ENCODE data around the gene SLC2A8. TPM values are rescaled to one million over a fixed set of nuclear protein-coding genes. Genes with fewer than 3 reads are reported as not detected.
A peak's percentile ranks its signal among the peaks of the same experiment; 100 is the strongest.

Gene SLC2A8
- total RNA-seq, 1 donor = 14.5 TPM

DNA sequence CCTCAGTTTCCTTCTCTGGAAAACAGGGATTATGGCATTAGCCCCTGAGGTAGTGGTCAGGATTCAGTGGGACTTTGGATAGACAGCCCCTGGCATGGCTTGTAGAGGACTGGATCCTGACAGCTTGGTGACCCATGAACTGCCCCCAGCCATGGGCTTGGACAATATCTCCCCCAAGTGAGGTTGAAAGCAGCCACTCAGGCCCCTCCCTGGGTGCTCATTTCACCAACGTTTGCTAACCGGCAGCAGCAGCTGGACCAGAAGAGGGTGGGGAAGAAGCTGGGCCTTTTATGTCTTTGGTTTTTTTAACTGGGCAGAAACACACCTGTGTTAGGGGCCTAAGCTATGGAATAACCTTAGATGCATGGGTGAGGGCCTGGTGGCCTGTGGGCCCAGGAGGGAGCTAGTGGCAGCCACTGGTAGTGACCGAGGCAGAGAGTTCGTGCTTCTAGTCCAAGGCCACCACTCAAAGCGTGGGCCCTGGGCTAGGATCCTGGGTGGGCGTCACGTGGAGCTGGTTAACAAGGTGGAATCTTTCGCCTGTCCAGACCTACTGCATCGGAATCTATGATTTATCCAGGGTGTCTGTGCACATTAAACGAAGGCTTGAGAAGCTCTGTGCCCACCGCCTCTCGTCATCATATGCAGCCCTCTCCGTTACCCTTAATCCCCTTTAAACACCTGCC lies 1.9 kb downstream of the SLC2A8 start:
- no peak for DNase-seq (ENCODE audit: low read depth in 2 of 3, low spot score in 2 of 3)

DNA sequence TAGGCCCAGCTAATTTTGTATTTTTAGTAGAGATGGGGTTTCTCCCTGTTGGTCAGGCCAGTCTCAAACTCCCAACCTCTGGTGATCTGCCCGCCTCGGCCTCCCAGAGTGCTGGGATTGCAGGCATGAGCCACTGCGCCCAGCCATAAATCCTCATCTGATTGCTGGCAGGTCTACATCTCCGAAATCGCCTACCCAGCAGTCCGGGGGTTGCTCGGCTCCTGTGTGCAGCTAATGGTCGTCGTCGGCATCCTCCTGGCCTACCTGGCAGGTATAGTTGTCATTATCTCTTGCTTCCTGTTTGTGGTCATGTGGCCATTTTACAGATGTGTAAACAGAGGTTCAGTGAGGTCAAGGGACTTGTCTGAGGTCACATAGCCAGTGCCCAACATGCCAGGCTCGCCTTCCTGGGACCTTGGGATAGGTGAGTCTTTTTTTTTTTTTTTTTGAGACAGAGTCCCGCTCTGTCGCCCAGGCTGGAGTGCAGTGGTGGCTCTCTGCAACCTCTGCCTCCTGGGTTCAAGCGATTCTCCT lies 2.8 kb downstream of the SLC2A8 start:
- no peak for DNase-seq (ENCODE audit: low read depth in 2 of 3, low spot score in 2 of 3)

DNA sequence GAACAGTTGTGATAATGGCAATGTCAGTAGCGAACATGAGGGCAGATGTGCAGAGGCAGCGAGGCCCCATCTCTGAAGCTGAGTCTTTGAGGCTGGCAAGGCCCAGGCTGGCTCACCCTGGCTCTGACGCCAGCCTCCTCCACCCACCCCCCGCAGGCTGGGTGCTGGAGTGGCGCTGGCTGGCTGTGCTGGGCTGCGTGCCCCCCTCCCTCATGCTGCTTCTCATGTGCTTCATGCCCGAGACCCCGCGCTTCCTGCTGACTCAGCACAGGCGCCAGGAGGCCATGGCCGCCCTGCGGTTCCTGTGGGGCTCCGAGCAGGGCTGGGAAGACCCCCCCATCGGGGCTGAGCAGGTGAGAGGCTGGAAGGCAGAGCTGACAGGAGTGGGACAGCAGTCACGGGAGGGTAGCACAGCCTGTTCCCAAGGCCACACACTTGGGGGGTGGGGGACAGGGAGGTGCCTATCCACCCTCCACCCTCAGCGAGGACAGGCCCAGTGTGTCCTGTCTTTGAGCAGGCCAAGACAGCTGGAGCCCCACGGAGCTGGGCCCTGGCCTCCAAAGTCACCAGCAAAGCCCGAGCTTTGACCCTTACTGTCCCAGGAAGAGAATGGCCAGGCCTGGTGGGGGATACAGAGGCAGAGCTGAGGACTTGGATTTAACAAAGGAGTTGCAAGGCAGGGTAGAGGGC lies 5.6 kb downstream of the SLC2A8 start:
- DNase-seq (ENCODE audit: low read depth in 2 of 3, low spot score in 2 of 3) = peak in 1 of 3 donors; percentile 29

DNA sequence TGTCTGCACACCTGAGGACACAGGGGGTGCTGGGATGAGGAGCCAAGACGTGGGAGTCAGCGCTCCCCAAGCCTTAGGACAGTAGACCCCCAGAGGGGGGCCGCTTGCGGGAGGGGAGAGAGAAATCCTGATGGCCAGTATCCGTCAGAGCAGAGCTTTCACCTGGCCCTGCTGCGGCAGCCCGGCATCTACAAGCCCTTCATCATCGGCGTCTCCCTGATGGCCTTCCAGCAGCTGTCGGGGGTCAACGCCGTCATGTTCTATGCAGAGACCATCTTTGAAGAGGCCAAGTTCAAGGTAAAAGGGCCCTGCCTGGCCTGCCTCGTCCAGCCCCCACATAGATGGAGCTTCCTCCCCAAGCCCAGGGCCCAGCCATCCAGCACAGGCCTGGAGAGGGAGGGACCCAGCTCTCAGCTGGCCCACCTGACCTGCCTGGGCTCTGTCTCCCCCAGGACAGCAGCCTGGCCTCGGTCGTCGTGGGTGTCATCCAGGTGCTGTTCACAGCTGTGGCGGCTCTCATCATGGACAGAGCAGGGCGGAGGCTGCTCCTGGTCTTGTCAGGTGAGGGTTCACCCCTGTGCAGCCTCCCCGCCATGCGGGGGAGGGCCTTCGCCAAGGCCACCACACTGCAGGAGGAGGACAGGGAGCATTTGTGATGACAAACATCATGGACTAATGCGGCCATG lies 6.7 kb downstream of the SLC2A8 start:
- no peak for DNase-seq (ENCODE audit: low read depth in 2 of 3, low spot score in 2 of 3)

DNA sequence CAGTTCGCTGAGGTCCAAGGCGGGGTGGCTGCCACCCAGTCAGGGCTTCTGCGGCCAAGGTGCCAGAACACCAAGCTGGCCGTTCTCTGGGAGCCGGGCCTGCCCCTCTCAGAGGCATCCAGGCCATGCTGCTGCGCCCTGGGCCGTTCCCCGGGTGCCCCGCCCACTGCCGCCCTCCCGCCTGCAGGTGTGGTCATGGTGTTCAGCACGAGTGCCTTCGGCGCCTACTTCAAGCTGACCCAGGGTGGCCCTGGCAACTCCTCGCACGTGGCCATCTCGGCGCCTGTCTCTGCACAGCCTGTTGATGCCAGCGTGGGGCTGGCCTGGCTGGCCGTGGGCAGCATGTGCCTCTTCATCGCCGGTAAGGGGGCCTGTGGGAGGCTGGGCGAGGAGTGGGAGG lies 7.7 kb downstream of the SLC2A8 start:
- DNase-seq (ENCODE audit: low read depth in 2 of 3, low spot score in 2 of 3) = no peak

DNA sequence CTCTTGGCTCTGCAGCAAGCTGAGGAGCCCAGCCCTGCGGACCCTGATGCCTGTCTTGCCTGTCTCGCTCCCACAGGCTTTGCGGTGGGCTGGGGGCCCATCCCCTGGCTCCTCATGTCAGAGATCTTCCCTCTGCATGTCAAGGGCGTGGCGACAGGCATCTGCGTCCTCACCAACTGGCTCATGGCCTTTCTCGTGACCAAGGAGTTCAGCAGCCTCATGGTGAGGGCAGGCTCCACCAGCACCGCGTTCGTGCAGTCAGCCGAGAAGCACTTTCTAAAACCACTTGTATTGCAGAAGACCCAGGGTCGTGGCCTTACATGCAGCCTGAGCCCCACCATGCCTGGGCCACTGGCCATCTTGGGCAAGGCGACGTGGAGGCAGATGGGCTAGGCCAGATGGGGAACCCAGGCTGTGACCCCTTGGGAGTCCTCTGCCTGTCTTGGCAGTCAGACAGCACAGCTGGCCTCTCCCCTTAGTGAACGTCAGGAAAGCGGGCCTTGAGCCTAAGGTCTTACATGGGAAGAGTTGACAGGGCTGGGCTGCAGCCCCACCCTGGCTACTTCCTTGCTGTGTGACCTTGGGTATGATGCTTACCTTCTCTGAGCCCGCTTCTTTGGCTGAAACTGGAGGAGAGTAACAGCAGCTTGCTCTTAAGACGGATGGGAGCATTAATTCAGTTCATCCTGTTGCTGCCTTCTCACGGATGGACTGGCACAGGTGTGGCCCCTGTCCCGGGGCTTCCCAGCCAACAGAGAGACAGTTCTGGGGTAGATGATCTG lies 8.6 kb downstream of the SLC2A8 start:
- DNase-seq (ENCODE audit: low read depth in 2 of 3, low spot score in 2 of 3) = no peak

DNA sequence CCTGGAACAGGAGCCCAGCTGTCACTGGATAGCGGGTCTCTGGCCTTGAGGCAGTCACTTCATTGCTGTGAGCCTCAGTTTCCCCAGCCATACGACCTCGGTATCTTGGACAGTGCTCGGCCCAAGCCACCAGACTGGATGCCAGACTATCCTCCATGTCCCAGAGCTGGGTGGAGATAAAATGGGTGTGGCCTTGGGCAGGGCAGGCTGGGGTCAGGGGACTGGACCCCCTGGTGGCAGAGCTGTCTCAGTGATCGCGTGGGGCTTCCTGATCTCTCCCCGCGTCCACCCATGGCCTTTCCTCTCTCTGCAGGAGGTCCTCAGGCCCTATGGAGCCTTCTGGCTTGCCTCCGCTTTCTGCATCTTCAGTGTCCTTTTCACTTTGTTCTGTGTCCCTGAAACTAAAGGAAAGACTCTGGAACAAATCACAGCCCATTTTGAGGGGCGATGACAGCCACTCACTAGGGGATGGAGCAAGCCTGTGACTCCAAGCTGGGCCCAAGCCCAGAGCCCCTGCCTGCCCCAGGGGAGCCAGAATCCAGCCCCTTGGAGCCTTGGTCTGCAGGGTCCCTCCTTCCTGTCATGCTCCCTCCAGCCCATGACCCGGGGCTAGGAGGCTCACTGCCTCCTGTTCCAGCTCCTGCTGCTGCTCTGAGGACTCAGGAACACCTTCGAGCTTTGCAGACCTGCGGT lies 10.0 kb downstream of the SLC2A8 start:
- DNase-seq (ENCODE audit: low read depth in 2 of 3, low spot score in 2 of 3) = no peak

DNA sequence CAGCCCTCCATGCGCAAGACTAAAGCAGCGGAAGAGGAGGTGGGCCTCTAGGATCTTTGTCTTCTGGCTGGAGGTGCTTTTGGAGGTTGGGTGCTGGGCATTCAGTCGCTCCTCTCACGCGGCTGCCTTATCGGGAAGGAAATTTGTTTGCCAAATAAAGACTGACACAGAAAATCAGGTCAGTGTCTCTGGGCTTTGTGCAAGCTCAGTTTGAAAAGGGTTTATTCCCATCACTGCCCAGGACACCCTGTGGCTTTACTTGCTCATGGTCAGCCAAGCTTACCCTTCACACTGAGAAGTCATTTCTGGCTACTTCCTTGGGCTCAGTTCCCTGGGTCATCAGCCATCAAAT lies 10.5 kb downstream of the SLC2A8 start:
- DNase-seq (ENCODE audit: low read depth in 2 of 3, low spot score in 2 of 3) = no peak

DNA sequence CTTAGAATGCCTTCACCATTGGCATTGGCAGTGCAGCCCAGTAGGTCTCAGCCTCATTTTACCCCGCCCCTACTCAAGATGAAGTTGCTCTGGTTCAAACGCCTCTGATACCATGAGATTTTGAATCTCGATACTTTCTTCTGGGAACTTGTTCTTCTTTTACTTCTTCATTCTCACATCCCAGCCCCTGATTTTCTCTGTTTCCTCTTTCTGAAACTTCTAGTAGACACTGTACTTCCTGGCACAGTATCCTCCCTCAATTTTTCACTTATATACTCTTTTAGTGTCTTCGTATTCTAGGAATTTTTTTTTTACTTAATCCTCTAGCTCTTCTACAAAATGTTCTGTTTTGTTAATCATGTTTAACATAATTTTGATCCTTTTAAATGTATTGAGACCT lies 14.2 kb downstream of the SLC2A8 start:
- DNase-seq (ENCODE audit: low read depth in 2 of 3, low spot score in 2 of 3) = no peak

DNA sequence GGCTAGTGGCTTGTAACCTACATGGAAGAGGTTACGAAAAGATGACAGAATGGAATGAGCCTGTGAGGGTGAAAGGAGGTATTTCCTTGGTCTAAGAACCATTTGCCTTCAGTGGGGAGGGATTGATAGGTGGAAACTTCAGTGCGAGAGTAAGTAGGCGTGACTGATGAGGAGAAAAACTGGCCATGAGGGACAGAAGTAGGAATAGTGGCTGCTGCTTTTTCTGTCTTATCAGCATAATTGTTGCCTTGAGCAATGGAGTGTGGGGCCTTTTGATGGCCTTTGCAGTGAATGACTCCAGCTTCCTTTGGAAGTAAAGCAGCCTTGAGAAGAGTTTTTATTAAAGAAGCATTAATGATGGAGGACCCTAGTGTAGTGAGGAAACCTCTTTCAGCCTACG lies 18.2 kb downstream of the SLC2A8 start:
- no peak for DNase-seq (ENCODE audit: low read depth in 2 of 3, low spot score in 2 of 3)

DNA sequence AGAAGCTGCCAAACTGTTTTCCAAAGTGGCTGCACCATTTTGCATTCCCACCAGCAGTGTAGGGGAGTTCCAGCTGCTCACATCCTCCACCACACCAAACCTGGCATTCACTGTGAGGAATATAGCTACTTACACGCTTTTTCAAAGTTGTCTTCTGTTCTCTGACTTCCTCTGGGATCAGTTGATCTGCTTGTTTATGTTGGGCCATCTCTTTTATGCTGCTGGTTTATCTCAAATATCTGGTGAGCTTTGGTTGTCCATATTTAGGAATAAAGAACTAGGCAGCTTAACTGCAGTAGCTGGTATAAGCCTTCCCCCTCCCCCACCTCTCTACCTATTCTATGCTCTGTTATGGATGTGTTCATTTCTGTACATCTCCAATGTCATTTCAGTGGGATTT lies 18.7 kb downstream of the SLC2A8 start:
- DNase-seq (ENCODE audit: low read depth in 2 of 3, low spot score in 2 of 3) = no peak

DNA sequence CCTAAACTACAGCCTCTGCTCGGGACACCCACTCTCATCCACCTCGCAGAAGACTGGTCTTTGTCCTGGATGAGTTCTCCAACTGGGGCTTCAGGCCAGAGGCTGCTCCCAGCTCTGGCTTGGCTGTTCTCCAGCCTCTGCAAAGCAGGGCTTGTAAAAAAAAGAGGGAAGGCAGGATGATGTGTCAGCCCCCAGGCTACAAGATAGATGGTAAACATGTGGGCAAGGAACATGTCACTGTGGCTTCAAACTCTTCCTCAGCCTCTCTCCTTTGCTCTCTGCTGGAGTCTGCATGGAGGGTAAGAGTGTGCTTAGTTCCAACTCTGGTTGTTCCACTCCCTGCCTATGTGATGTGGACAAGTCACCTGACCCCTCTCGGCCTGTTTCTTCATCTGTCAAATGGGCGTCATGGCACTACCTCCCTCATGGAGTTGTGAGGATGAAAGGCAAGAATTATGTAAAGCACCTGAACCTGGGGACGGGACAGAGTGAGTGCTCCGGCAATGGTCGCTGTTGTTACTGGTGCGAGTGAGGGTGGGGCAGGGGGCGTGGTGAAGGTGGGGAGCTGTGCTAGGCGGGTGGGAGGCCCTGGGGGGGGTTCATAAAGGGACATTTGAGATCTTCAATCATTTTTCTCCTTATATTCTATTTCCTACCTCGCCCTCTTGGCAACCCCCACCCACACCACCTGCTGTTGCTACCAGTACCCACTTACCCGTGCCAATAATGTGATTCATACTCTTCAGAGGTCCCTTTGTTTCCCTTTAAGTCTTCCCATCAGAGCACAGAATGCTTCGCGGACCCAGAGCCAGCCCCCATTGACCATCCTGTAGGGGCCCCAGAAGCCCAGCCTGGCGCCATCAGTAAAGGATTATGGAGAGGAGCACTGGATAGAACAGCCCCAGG lies 20.4 kb downstream of the SLC2A8 start:
- DNase-seq (ENCODE audit: low read depth in 2 of 3, low spot score in 2 of 3) = no peak

DNA sequence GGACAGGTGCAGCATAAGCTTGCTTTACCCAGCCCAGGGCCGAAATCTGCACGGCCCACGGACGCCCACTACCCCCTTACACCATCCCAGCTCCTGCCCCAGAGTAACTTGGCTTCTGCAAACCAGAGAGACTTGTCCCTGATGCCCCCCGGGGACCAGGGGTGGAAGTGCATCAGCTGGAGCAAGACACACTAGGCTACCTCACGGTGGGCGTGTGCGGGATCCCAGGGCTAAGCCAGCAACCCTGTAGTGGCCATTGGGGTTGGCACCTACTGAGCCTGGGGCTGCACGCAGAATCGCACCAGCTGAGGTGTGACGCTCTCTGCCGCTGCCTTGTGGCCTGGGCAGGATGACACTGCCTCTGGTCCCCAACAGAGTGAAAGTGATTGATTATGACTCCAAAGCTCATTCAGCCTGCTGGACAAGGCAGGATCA lies 21.1 kb downstream of the SLC2A8 start:
- peak in 2 of 3 donors; percentile 63 to 66 for DNase-seq (ENCODE audit: low read depth in 2 of 3, low spot score in 2 of 3)

DNA sequence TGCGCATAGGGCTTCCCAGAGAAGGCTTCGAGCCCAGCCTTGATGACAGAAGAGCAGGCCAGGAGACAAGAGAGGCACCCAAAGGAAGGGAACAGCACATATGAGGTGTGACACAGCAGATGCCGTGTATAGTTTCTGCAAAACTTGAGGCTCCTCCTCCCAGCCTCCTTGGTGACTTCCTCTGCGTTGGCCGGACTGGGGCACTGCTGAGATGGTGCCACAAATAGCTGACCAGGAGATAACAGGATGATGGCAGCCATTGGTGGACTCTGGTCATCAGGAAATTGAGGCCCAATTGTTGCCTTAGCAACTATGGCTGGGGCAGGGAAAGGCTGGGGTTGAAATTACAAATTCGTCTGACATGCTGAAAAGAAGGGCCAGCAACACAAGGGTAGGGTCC lies 22.4 kb downstream of the SLC2A8 start:
- no peak for DNase-seq (ENCODE audit: low read depth in 2 of 3, low spot score in 2 of 3)

DNA sequence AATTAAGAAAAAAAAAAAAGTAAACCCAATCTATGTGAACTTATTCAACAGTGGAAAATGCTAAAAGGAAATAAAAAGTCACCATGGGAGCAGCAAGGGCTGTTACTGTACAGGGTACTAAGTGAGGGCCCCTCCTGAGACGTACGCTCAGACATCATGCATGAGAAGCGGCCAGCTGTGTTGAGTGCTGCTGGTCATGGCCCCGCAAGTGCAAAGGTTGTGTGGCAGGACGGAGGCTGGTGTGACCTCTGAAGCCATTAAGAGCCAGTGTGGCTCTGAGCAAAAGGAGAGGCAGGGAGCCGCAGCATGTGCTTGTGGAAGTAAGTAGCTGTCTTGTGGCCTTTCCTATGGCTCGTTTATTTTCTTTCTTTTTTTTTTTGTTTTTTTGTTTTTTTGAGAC lies 24.1 kb downstream of the SLC2A8 start:
- DNase-seq (ENCODE audit: low read depth in 2 of 3, low spot score in 2 of 3) = no peak

DNA sequence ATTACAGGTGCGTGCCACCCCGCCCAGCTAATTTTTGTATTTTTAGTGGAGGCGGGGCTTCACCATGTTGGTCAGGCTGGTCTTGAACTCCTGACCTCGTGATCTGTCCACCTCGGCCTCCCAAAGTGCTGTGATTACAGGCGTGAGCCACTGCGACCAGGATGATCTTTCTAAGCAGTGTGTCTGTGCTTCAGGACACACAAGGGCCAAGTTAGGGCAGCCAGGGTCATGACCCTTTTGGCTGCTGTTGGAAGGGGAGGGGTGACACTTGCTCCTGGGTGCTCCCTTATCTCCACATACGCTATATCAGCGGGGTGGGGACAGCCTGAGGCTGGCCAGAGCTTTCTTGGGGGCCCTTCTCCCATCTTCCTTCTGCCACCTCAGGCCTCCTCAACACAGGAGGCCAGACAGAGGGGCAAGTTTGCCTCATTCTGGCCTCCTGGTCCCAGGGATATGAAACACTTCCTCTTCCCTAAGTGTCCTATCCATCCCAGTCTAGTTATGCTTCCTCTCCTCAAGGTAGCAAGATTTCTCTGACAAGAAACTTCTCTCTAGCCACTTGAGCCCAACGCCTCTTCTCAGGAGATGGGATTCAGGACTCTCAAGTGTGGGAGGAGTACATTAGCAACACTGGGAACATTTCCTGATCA lies 25.3 kb downstream of the SLC2A8 start:
- no peak for DNase-seq (ENCODE audit: low read depth in 2 of 3, low spot score in 2 of 3)

DNA sequence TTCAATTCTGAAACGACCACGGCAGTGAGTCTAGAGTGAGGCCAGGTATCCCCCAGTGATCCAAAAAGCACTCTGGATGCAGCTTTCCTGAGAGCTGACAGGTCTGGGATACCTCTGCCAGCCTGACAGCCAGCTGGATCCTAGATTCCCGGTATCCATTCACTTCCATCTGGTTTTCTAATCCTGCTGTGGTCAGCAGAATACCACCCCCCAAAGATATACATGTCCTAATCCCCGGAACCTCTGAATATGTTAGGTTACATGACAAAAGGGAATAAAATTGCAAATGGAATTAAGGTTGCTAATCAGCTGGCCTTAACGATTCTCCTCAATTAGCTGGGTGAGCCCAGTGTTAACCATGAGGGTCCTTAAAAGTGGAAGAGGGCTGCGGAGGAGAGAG lies 25.8 kb downstream of the SLC2A8 start:
- DNase-seq (ENCODE audit: low read depth in 2 of 3, low spot score in 2 of 3) = no peak

DNA sequence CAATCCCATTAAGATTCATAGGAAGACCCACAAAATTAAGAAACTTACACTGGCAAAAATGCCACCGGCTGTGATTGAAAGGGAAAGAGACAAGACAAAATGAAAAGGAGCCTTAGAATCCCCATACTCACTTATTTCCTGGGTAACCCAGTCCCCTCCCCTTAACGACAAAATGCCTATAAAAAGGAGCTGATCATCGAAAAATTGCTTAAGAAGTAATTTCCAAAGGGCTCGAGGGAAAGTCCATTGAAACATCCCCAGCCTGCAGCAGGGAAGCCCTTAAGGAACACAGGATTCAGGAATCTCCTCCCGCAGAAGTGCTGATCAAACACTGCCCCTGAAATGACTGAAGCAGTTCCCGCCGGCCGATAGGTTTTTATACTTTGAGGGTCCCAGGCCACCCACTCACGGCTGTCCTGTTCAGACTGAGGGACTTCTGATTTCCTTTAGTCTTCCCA lies 26.5 kb downstream of the SLC2A8 start:
- no peak for DNase-seq (ENCODE audit: low read depth in 2 of 3, low spot score in 2 of 3)

Data from hematopoietic multipotent progenitor cell (in vitro differentiated cells).